Prostate gland (tissue), 2 donors: ENCODE data around the gene CCDC188. TPM values are rescaled to one million over a fixed set of nuclear protein-coding genes. Genes with fewer than 3 reads are reported as not detected.

Experiments
- DNase-seq: peaks from one replicate; pipeline ENCODE4 v3.0.0-alpha.2; 2019; ENCODE audit warnings: low spot score
- H3K27ac ChIP-seq, 2 donors: fragments of 200-600 bp; sonication (generic); 2 replicates each; pipeline ENCODE4 v1.5.1; 2017 to 2019
- H3K27me3 ChIP-seq: fragments of 200-600 bp; sonication (generic); replicated peaks from 2 replicates; pipeline ENCODE4 v1.5.1; 2019; ENCODE audit not compliant: insufficient read depth
- H3K36me3 ChIP-seq, 2 donors: fragments of 200-600 bp; sonication (generic); 1 replicate in 1 of 2; 2 replicates in 1 of 2; pipeline versions ENCODE4 v1.5.1 to v1.8.1; 2017 to 2019
- H3K4me1 ChIP-seq: fragments of 200-600 bp; sonication (generic); replicated peaks from 2 replicates; pipeline ENCODE4 v1.5.1; 2019
- H3K4me3 ChIP-seq, 2 donors: fragments of 200-600 bp; sonication (generic); 2 replicates each; pipeline ENCODE4 v1.5.1; 2017 to 2019
- H3K9me3 ChIP-seq: fragments of 200-600 bp; sonication (generic); 2 replicates; pipeline ENCODE4 v1.5.1; 2017
- POLR2A ChIP-seq: fragments of 450-650 bp; IDR thresholded peaks from one replicate; pipeline ENCODE4 v1.6.1; 2016; ENCODE audit warnings: antibody characterized with exemption, mild to moderate bottlenecking
- POLR2AphosphoS5 ChIP-seq: sonication (generic); formaldehyde crosslinking; IDR thresholded peaks from one replicate; pipeline ENCODE4 v1.6.1; 2017; ENCODE audit warnings: antibody characterized with exemption
- WGBS: methylation state at CpG from one replicate; pipeline ENCODE4 v1.1.5; 2018; 5-methylcytosine and 5-hydroxymethylcytosine counted together
- intact Hi-C: fragments of 100-400 bp; cut with DNase I; formaldehyde crosslinking; loops from one replicate; pipeline ENCODE4 v1.14.2; 2022
- total RNA-seq, 2 donors: library from RNA; depleted of rRNA; stranded (reverse); fragments of >200 nt; gene quantifications; one replicate each; pipeline ENCODE4 v1.1.0, GENCODE V29; 2016
- TF ChIP-seq, protein P1 (sequence below), 4 experiments: fragments of 200-600 bp in 2 of 4; fragments of 450-650 bp in 2 of 4; sonication (generic) in 2 of 4; IDR thresholded peaks; 1 replicate in 3 of 4; 2 replicates in 1 of 4; pipeline ENCODE4 v1.5.1; 2016 to 2019; ENCODE audit warnings: antibody characterized with exemption in 4 of 4, mild to moderate bottlenecking in 2 of 4, moderate library complexity in 2 of 4

Gene CCDC188
- total RNA-seq, 2 donors from 2014 or later, result 1.2 TPM; not detected in 1

DNA sequence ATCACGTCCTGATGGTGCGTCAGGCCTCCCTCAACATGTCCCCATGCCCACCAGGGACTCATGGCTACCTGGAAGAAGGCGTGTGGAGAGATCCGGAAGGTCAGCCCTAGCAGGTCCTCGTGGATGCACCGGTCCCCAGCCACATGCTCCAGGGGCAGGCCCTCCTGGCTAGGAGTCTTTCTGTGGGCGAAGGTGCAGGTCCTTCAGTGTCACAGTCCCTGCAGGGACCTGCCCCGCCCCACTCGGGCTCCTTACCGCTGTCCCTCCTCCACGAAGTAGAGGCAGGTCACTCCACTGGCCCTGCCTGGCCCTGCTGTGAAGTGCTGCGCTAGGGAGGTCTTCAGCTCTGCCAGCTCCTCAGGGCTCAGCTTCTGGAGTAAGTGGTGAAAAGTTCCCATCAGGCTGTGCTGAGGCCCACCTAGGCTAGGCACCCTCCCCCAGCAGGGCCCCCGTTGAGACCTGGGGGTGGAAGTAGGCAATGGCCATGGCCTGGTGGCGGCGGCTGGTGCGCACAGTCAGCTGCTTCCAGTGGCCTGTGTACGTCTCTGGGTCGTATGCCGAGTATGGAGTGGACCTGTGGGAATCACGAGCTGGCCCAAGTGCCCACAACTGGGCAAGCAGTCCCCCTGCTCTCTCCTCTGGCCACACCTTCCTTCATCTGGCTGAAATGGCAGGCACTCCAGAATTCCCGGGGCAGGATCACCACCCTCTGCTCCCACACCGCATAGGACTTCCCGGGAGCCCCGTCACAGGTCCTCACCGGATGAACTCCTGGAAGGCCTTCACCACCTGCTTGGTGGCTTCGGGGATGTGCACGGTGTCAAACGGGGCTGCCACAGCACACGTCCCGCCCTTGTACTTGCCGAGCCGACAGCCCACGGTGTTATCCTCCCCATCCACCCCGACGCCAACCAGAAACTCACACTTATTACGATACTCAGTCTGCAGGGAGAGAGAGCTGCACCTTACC is 36.1 kb downstream of the CCDC188 start:
- intact Hi-C loops, result no loop called here
- Histone ChIP-seq H3K27me3 (no peaks in the 10 kb centered on the region), H3K4me1 (peaks cover 3% of the 10 kb centered on the region), H3K36me3 (peaks cover 0 to 19% of the 10 kb centered on the region in 2 donors), H3K27ac (no peak overlapping the region), H3K4me3 (no peak overlapping the region), H3K9me3 (no peaks in the 10 kb centered on the region)
- DNase-seq, result no peak
- WGBS, result 92% methylated on average over 36 of the region's 36 CpGs
- TF ChIP-seq POLR2A (no peak), POLR2AphosphoS5 (no peak)
- TF ChIP-seq, protein P1, sequence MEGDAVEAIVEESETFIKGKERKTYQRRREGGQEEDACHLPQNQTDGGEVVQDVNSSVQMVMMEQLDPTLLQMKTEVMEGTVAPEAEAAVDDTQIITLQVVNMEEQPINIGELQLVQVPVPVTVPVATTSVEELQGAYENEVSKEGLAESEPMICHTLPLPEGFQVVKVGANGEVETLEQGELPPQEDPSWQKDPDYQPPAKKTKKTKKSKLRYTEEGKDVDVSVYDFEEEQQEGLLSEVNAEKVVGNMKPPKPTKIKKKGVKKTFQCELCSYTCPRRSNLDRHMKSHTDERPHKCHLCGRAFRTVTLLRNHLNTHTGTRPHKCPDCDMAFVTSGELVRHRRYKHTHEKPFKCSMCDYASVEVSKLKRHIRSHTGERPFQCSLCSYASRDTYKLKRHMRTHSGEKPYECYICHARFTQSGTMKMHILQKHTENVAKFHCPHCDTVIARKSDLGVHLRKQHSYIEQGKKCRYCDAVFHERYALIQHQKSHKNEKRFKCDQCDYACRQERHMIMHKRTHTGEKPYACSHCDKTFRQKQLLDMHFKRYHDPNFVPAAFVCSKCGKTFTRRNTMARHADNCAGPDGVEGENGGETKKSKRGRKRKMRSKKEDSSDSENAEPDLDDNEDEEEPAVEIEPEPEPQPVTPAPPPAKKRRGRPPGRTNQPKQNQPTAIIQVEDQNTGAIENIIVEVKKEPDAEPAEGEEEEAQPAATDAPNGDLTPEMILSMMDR (IDR thresholded peaks at IDR 0.05), result no peak

DNA sequence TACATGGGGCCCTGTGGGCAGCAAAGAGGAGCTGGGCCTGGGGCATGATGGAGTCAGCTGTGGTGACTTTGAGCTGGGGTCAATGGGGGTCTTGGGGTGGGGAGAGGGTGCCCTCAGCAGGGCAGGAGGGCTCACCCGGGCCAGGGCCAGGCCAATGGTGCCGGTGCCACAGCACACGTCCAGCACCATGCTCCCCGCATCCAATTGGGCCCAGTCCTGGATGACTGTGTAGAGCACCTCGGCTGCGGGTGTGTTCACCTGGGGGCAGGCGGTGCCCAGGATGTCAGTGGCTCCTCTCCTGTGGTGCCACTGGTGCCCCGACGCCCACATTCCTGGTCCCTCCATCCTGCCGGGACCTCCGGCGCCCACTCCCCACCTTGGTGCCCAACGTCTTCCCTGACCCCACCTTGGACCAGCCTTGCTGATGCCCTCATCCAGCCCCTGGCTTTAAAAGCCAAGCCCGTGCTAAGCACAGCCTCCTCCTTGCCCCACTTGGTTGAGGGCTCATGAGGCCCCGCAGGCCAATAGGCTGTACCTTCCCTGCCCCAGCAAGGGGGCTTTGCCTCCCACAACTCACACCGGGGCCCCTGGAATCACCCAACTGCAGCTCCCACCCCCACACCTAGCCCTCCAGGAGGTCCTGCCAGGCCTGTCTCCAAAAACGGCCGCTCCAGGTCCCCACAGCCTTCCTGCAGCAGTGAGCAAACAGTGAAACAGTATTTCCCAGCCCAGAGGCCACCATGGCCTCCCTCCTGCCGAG is 37.1 kb downstream of the CCDC188 start:
- Histone ChIP-seq H3K4me3 (no peak overlapping the region), H3K27ac (no peak overlapping the region), H3K4me1 (peaks cover 3% of the 10 kb centered on the region), H3K27me3 (no peaks in the 10 kb centered on the region), H3K36me3 (peaks cover 0 to 21% of the 10 kb centered on the region in 2 donors), H3K9me3 (no peaks in the 10 kb centered on the region)
- intact Hi-C loops, result no loop called here
- WGBS, result 88% methylated on average over 18 of the region's 19 CpGs
- DNase-seq, result no peak
- TF ChIP-seq, protein P1 (IDR thresholded peaks at IDR 0.05), result no peak
- TF ChIP-seq POLR2AphosphoS5 (no peak), POLR2A (no peak)

DNA sequence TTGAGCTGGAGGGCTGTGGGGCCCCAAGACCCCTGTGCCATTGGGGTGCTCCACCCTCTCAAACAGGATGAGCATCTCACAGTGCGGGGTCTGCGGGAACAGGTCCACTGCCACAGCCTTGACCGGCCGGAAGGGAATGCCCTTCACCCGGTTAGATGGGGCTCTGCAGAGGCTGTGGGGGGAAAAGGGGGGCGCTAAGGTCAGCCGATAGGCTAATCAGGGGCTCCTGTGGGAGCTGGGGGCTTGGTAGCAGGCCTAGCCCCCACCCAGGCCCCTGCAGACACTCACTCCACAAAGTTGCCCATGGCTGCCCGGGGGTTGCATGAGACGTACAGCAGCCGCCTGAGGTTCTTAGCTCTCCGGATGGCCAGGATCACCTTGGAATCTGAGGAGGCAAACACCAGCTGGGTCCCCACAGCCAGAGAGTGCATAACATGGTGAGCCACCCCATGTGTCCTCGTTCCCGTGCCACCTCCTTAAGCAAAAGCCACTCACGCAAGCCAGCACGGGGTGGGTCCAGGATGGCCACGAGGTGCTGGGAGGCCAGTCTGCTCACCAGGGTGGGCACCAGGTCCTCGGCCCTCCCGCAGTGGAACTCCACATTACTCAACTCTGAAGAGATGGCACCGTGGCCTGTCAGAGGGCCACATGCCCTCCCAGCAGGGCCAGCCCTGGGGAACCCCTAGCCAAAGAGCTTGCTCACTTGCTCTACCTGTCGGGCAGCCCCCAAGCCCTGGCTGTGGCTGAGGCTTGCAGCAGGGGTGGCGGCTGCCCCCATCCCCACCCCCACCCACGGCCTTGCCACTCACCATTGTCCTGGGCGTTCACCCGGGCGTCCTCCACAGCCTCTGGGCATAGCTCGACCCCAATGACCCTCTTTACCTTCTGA is 38.0 kb downstream of the CCDC188 start:
- TF ChIP-seq, protein P1 (IDR thresholded peaks at IDR 0.05), result no peak
- TF ChIP-seq POLR2A, result no peak
- TF ChIP-seq POLR2AphosphoS5, result no peak
- Histone ChIP-seq H3K27me3 (no peaks in the 10 kb centered on the region), H3K27ac (no peak overlapping the region), H3K4me3 (no peak overlapping the region), H3K9me3 (no peaks in the 10 kb centered on the region), H3K4me1 (peaks cover 3% of the 10 kb centered on the region), H3K36me3 (peaks cover 4 to 27% of the 10 kb centered on the region in 2 donors)
- 81% methylated on average over 26 of the region's 26 CpGs for WGBS
- no peak for DNase-seq
- intact Hi-C loops, result no loop called here

DNA sequence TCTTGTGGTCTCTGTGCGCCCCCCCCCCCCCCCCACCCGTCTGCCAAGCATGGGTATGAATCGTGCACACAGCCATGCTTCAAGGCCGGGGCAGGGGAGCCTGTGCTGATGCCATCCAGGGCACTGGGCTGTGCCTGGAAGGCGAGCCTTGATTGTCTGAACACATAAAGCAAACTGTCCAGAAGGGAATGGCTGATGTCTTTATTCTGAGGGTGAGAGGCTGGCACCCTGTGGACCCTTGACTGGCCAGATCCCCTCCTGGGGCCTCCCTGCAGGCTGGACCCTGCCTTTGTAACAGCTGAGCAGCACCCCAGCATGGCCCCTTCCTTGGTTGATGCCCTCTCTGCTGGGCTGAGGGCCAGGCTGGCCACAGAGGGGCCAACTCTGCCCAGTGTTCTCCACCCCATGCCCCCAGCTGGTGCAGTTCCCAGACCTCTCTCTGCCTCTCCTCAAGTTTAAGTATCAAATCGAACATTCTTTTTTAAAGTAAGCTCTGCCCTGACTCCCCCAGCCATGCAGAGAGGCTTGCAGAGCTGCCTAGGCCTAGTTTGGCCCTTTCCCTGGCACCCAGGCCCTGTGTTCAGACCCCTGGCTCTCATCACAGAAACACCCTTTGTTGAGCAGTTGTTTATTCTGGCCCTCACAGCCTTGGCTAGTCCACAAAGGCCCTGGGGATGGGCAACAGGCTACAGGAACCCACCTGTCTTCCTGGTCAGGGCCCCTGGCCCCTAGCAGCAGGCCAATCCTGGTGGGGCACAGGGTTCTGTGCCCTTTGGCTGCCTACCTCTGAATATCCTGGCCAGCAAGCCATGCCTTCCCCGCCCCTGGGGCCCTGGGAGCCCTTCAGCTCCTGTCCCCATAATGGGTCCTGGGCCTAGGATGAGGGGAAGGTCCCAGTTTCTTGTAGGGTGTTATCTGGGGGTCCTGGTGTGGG is 38.9 kb downstream of the CCDC188 start:
- H3K27ac ChIP-seq, result no peak overlapping the region
- no peak for DNase-seq
- peaks cover 3% of the 10 kb centered on the region for H3K4me1 ChIP-seq
- H3K9me3 ChIP-seq, result no peaks in the 10 kb centered on the region
- peaks cover 13 to 36% of the 10 kb centered on the region in 2 donors for H3K36me3 ChIP-seq
- H3K27me3 ChIP-seq, result no peaks in the 10 kb centered on the region
- no peak overlapping the region for H3K4me3 ChIP-seq
- intact Hi-C loops, result no loop called here
- whole genome bisulfite sequencing, result 79% methylated on average over 7 of the region's 7 CpGs
- TF ChIP-seq POLR2AphosphoS5 (no peak), POLR2A (no peak)
- TF ChIP-seq, protein P1 (IDR thresholded peaks at IDR 0.05), result no peak
